Panc1 (cell line): ENCODE data around the gene WWOX. TPM values are rescaled to one million over a fixed set of nuclear protein-coding genes. Genes with fewer than 3 reads are reported as not detected.

Experiments used
- ATAC-seq: fragments of 200-7000 bp; cut with Tn5 transposase; 2 replicates; pipeline ENCODE4 v1.9.1; 2020; ENCODE audit warnings: mild to moderate bottlenecking, moderate library complexity
- BruUV-seq: library from RNA; stranded (reverse); fragments of 400-500 nt; replicated peaks from 2 replicates; lab custom pipeline; 2021; lab: Mats Ljungman, UMichigan
- CTCF ChIA-PET: fragments of 300-600 bp; sonication (Branson Sonifier 250); formaldehyde crosslinking; loops from one replicate; lab custom pipeline; 2022; ENCODE audit warnings: antibody characterized with exemption; lab: Charles Lee
- POLR2A ChIA-PET: fragments of 300-600 bp; sonication (Branson Sonifier 250); formaldehyde crosslinking; loops from one replicate; lab custom pipeline; 2022; ENCODE audit warnings: antibody characterized with exemption; lab: Charles Lee
- DNase-seq: peaks from one replicate; pipeline ENCODE4 v3.0.0-alpha.2; 2010; ENCODE audit warnings: low read depth, low spot score
- H3K27ac ChIP-seq: 2 replicates; pipeline ENCODE4 v1.5.1; 2011; ENCODE audit warnings: mild to moderate bottlenecking, low read length, inconsistent platforms
- H3K27me3 ChIP-seq: fragments of 200-500 bp; sonication (Bioruptor generic); 2 replicates; pipeline ENCODE4 v1.6.0; 2014; ENCODE audit warnings: low read length, inconsistent platforms; ENCODE audit not compliant: control insufficient read depth, insufficient read depth
- H3K36me3 ChIP-seq: fragments of 200-500 bp; sonication (Bioruptor generic); 2 replicates; pipeline ENCODE4 v1.5.1; 2014; ENCODE audit warnings: inconsistent platforms, mild to moderate bottlenecking, low read length, moderate library complexity; ENCODE audit not compliant: control insufficient read depth, insufficient read depth
- H3K4me1 ChIP-seq: 2 replicates; pipeline ENCODE4 v1.5.1; 2011; ENCODE audit warnings: inconsistent platforms, mild to moderate bottlenecking, low read length, moderate library complexity; ENCODE audit not compliant: control insufficient read depth, insufficient read depth
- H3K4me3 ChIP-seq, 2 experiments: 2 replicates each; pipeline ENCODE4 v1.5.1; 2011 to 2012; ENCODE audit warnings: low read depth in 2 of 2, low read length in 2 of 2, mild to moderate bottlenecking in 2 of 2, inconsistent platforms in 1 of 2, moderate library complexity in 1 of 2
- H3K9me3 ChIP-seq: fragments of 200-500 bp; sonication (Bioruptor generic); 2 replicates; pipeline ENCODE4 v1.5.1; 2014; ENCODE audit warnings: low read depth, mild to moderate bottlenecking, inconsistent platforms, low read length, moderate library complexity; ENCODE audit not compliant: control insufficient read depth, insufficient read depth
- CTCF ChIP-seq: fragments of 450-650 bp; IDR thresholded peaks from 2 replicates; pipeline ENCODE4 v1.5.1; 2017; ENCODE audit warnings: mild to moderate bottlenecking
- POLR2AphosphoS5 ChIP-seq: IDR thresholded peaks from 2 replicates; pipeline ENCODE4 v1.6.1; 2012; ENCODE audit warnings: mild to moderate bottlenecking, low read depth, low read length, moderate library complexity
- SIN3A ChIP-seq: IDR thresholded peaks from 2 replicates; pipeline ENCODE4 v1.6.1; 2012; ENCODE audit warnings: low read depth, mild to moderate bottlenecking, low read length, moderate library complexity, borderline replicate concordance; ENCODE audit not compliant: insufficient read depth
- TCF7L2 ChIP-seq: IDR thresholded peaks from 2 replicates; pipeline ENCODE4 v1.6.1; 2011; ENCODE audit warnings: mild to moderate bottlenecking, low read depth, low read length, inconsistent platforms
- in situ Hi-C: cut with HindIII; loops from 2 replicates; pipeline ENCODE4 v1.10.0; 2016; ENCODE audit warnings: low sequenced_read_pairs, low pct_unique_long_range_greater_than_20kb
- intact Hi-C: fragments of 100-400 bp; cut with micrococcal nuclease; formaldehyde crosslinking; loops from one replicate; pipeline ENCODE4 v1.10.0; 2022; ENCODE audit not compliant: unreplicated experiment
- total RNA-seq: library from RNA; stranded (reverse); gene quantifications from one replicate; pipeline ENCODE4 v1.2.1, GENCODE V29; 2021; ENCODE audit not compliant: unreplicated experiment
- TF ChIP-seq, protein P1 (sequence below), 2 experiments: IDR thresholded peaks; 2 replicates each; pipeline ENCODE4 v1.6.1; 2011 to 2012; ENCODE audit warnings: low read depth in 2 of 2, control low read depth in 1 of 2, low read length in 1 of 2, mild to moderate bottlenecking in 1 of 2, moderate library complexity in 1 of 2; ENCODE audit not compliant: insufficient read depth in 1 of 2

Gene WWOX
- total RNA-seq, 1 experiment from 2014 or later = 12.5 TPM

DNA sequence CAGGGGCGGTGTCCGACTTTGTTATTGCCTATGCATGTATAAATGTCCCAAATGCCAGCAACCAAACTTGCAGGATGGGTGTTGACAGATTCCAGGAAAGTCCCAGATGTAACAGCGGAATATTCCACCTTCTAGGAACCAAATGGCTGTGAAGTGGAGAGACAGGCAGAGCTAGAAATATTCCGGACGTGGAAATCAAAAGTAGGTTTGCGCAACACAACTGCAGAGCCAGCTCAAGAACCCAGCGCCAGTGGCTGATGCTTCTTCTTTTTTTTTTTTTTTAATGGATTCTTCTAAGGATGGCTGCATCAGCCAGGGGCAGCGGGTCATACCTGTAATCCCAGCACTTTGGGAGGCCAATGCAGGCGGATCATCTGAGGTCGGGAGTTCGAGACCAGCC is 899.4 kb downstream of the WWOX start:
- H3K4me1 ChIP-seq = no peaks in the 10 kb centered on the region
- intact Hi-C loops = no loop called here

DNA sequence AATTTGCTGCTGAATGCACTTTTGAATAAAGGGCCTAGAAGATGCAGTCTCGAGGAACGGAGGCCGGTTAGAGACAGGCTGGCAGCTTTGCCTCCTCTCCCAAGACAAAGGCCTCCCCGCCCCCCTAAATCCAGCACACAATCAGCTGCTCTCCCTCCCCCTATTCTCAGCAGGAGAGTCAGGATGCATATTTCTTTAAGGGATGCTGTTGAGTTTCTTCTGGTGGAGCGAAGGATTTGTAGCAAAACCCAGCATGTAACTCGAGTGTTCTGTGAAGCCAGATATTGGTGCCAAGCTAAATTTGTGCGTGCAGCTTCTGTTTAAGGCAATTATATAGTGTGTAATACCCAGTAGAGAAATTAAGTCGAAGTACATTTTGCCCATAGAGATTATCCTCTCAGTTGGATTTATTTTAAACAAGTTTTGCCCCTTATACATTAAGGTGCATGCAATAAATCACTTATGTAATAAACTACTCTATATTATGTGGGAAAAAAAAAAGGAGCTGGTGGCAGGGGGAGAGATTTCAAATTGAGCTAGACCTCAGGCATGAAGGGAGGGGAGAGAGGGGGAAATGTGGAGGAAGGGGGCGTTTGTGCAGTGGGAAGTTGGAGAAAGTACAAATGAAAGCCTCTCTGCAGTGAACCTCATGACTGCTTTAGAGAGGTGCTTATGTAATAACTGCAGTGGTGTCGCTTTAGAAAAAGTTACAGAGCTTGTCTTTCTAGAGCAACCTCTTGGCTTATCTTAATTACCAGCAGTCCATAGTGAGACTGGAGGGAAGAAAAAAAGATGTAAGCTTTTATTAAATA is 901.9 kb downstream of the WWOX start:
- H3K4me3 ChIP-seq = no peak overlapping the region
- no TSS peak for BruUV-seq
- ChIA-PET CTCF (no interaction called here), POLR2A (no interaction called here)
- H3K36me3 ChIP-seq = no peaks in the 10 kb centered on the region
- no peaks in the 10 kb centered on the region for H3K9me3 ChIP-seq
- H3K27ac ChIP-seq = no peak overlapping the region
- TF ChIP-seq, protein P1, sequence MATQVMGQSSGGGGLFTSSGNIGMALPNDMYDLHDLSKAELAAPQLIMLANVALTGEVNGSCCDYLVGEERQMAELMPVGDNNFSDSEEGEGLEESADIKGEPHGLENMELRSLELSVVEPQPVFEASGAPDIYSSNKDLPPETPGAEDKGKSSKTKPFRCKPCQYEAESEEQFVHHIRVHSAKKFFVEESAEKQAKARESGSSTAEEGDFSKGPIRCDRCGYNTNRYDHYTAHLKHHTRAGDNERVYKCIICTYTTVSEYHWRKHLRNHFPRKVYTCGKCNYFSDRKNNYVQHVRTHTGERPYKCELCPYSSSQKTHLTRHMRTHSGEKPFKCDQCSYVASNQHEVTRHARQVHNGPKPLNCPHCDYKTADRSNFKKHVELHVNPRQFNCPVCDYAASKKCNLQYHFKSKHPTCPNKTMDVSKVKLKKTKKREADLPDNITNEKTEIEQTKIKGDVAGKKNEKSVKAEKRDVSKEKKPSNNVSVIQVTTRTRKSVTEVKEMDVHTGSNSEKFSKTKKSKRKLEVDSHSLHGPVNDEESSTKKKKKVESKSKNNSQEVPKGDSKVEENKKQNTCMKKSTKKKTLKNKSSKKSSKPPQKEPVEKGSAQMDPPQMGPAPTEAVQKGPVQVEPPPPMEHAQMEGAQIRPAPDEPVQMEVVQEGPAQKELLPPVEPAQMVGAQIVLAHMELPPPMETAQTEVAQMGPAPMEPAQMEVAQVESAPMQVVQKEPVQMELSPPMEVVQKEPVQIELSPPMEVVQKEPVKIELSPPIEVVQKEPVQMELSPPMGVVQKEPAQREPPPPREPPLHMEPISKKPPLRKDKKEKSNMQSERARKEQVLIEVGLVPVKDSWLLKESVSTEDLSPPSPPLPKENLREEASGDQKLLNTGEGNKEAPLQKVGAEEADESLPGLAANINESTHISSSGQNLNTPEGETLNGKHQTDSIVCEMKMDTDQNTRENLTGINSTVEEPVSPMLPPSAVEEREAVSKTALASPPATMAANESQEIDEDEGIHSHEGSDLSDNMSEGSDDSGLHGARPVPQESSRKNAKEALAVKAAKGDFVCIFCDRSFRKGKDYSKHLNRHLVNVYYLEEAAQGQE (IDR thresholded peaks at IDR 0.05; ENCODE audit: insufficient read depth in 1 of 2, low read depth in 2 of 2, low read length in 1 of 2) = no peak
- TF ChIP-seq POLR2AphosphoS5 (no peak), TCF7L2 (no peak), SIN3A (no peak), CTCF (no peak)
- H3K4me1 ChIP-seq = no peaks in the 10 kb centered on the region
- H3K27me3 ChIP-seq = no peaks in the 10 kb centered on the region
- in situ Hi-C loops (no loop called here), intact Hi-C loops (no loop called here)
- ATAC-seq = no peak
- no peak for DNase-seq

More for the DNA sequence above, 899.4 kb downstream of the WWOX start:
- ChIA-PET CTCF (no interaction called here), POLR2A (no interaction called here)
- TF ChIP-seq CTCF (no peak), SIN3A (no peak), TCF7L2 (no peak), POLR2AphosphoS5 (no peak)
- TF ChIP-seq, protein P1 (IDR thresholded peaks at IDR 0.05; ENCODE audit: insufficient read depth in 1 of 2, low read depth in 2 of 2, low read length in 1 of 2) = no peak
- Histone ChIP-seq H3K27me3 (no peaks in the 10 kb centered on the region), H3K4me3 (no peak overlapping the region), H3K36me3 (no peaks in the 10 kb centered on the region), H3K27ac (no peak overlapping the region), H3K9me3 (no peaks in the 10 kb centered on the region)
- DNase-seq = no peak
- in situ Hi-C loops = no loop called here
- BruUV-seq = no TSS peak
- no peak for ATAC-seq
